ENCODE results near the gene ARHGAP36. TPM values are rescaled to one million over a fixed set of nuclear protein-coding genes. Genes with fewer than 3 reads are reported as not detected.

The ARHGAP36 gene
- total RNA-seq, 1 experiment from 2014 or later, result not detected

- Histone ChIP-seq H3K36me3 (ENCODE audit: insufficient read depth, low read length, poor library complexity, severe bottlenecking) (no peaks in the 10 kb centered on the region), H3K27ac (ENCODE audit: low read depth, low read length, poor library complexity, severe bottlenecking) (no peak overlapping the region), H3K4me3 (ENCODE audit: low read depth, low read length, poor library complexity, severe bottlenecking) (no peak overlapping the region), H3K27me3 (replicated peaks; ENCODE audit: insufficient read depth, low read depth, low read length, poor library complexity) (peaks cover 56% of the 10 kb centered on the region), H3K4me1 (ENCODE audit: insufficient read depth, low read length, poor library complexity, severe bottlenecking) (no peaks in the 10 kb centered on the region), H3K9me3 (ENCODE audit: low read depth, low read length, poor library complexity, severe bottlenecking) (no peaks in the 10 kb centered on the region)
- ChIA-PET POLR2A (ENCODE audit: low non-redundant PET) (no interaction called here), CTCF (no interaction called here)
- BruUV-seq (replicated peaks), result no TSS peak
- TF ChIP-seq EZH2 (IDR thresholded peaks at IDR 0.05; ENCODE audit: borderline replicate concordance, low read depth, low read length, poor library complexity, severe bottlenecking), result no peak
- TF ChIP-seq, protein P1, sequence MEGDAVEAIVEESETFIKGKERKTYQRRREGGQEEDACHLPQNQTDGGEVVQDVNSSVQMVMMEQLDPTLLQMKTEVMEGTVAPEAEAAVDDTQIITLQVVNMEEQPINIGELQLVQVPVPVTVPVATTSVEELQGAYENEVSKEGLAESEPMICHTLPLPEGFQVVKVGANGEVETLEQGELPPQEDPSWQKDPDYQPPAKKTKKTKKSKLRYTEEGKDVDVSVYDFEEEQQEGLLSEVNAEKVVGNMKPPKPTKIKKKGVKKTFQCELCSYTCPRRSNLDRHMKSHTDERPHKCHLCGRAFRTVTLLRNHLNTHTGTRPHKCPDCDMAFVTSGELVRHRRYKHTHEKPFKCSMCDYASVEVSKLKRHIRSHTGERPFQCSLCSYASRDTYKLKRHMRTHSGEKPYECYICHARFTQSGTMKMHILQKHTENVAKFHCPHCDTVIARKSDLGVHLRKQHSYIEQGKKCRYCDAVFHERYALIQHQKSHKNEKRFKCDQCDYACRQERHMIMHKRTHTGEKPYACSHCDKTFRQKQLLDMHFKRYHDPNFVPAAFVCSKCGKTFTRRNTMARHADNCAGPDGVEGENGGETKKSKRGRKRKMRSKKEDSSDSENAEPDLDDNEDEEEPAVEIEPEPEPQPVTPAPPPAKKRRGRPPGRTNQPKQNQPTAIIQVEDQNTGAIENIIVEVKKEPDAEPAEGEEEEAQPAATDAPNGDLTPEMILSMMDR (conservative IDR thresholded peaks at IDR 0.05; ENCODE audit: low read depth, low read length), result no peak
- DNase-seq (ENCODE audit: low spot score), result no peak
- intact Hi-C loops (cut with micrococcal nuclease; ENCODE audit: unreplicated experiment), result no loop called here
Observed at GRCh38 chrX:131067216-131067615, 9.1 kb downstream of the ARHGAP36 start.

DNA sequence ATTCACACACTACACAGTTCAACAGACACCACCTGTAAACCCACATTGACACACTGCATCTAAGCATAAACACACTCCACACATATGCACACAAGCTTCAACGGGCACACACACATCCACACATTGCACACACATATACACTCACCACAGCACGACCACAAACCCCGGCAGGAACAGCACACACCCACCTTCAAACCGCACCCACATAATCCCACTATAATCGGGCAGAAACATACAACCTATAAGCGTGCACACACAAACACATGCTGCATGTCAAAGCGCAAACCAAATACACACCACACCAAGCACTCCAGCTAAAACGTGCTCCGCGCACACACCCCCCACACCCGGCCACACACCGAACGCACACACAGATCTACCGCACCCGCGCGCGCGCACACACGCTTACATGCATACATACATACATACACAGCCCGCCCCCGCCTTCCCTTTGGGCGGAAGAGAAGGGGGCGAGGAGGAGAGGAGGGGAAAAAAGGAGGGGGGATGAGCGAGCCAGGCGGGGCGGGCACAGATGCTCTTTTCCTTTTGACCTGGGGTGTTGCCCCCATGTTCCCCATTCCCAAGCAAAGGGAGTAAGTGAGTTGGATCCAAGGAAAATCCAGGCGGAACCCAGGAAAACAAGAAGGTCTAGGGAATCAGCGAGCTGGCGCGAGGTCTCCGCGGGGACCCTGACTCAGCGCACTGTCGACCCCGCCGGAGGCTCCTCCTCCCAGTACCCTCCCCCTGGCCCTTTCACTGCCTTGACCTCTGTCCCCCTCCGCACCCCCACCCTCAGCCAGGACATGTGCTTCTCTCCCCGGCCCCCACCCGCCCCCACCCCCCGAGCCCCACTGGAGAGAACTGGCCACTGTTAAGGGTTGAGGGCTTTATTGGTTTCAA, 9.9 kb downstream of the ARHGAP36 start:
- Histone ChIP-seq H3K27me3 (replicated peaks; ENCODE audit: insufficient read depth, low read depth, low read length, poor library complexity) (peaks cover 65% of the 10 kb centered on the region), H3K36me3 (ENCODE audit: insufficient read depth, low read length, poor library complexity, severe bottlenecking) (no peaks in the 10 kb centered on the region), H3K4me3 (ENCODE audit: low read depth, low read length, poor library complexity, severe bottlenecking) (no peak overlapping the region), H3K4me1 (ENCODE audit: insufficient read depth, low read length, poor library complexity, severe bottlenecking) (no peaks in the 10 kb centered on the region), H3K27ac (ENCODE audit: low read depth, low read length, poor library complexity, severe bottlenecking) (no peak overlapping the region), H3K9me3 (ENCODE audit: low read depth, low read length, poor library complexity, severe bottlenecking) (no peaks in the 10 kb centered on the region)
- CTCF ChIA-PET, result interaction anchor here (0.7 to 0.9 kb wide), 5 partner anchors 9 to 609 kb away, joined by 3 to 7 read pairs (median 3); no protein-coding TSS in a partner anchor
- BruUV-seq (replicated peaks), result no TSS peak
- POLR2A ChIA-PET (ENCODE audit: low non-redundant PET), result no interaction called here
- DNase-seq (ENCODE audit: low spot score), result no peak
- intact Hi-C loops (cut with micrococcal nuclease; ENCODE audit: unreplicated experiment), result loop anchor here (2.0 kb wide), 1 partner anchor 565 kb away; no protein-coding TSS in a partner anchor
- TF ChIP-seq, protein P1 (conservative IDR thresholded peaks at IDR 0.05; ENCODE audit: low read depth, low read length), result no peak
- peak; percentile 77 for TF ChIP-seq EZH2 (IDR thresholded peaks at IDR 0.05; ENCODE audit: borderline replicate concordance, low read depth, low read length, poor library complexity, severe bottlenecking)

DNA sequence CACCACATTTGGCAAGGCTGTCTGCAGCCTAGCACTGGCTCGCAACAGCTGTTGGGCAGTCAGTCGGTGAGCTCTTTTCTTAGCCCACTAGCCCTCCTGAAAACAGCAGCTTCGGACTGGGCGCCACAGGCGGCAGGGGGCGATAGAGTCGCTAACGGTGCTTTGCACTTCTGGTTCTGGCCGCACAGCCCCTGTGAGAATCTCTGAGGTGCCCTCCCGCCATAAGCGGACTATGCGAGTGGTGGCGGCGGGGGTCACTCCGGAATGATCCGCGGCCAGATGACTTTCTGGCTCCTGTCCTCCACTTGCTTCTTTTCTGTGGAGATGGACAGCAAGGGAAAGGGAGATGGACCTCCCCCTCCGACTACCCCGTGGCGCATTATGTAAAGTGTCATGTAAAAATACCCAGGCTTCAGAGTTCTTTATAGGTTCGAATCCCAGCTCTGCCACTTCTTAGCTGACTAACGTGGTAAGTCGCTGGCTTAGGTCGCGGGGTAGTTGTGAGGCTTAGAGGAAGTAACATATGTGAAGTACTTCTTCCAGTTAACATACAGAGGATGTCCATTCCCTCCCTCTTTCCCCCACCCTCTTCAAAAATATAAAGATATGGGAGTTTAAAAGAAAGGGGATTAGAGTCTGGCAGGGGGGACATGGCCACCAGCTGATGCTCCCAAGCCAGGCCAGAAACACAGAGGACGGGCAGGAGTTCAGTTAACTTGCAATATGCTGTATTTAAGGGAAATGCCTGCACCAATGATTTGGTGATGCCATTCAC, 11.0 kb downstream of the ARHGAP36 start:
- Histone ChIP-seq H3K9me3 (ENCODE audit: low read depth, low read length, poor library complexity, severe bottlenecking) (no peaks in the 10 kb centered on the region), H3K27me3 (replicated peaks; ENCODE audit: insufficient read depth, low read depth, low read length, poor library complexity) (peaks cover 75% of the 10 kb centered on the region), H3K27ac (ENCODE audit: low read depth, low read length, poor library complexity, severe bottlenecking) (no peak overlapping the region), H3K36me3 (ENCODE audit: insufficient read depth, low read length, poor library complexity, severe bottlenecking) (no peaks in the 10 kb centered on the region), H3K4me3 (ENCODE audit: low read depth, low read length, poor library complexity, severe bottlenecking) (no peak overlapping the region), H3K4me1 (ENCODE audit: insufficient read depth, low read length, poor library complexity, severe bottlenecking) (no peaks in the 10 kb centered on the region)
- ChIA-PET POLR2A (ENCODE audit: low non-redundant PET) (no interaction called here), CTCF (interaction anchor here (0.7 to 0.9 kb wide), 5 partner anchors 10 to 608 kb away, joined by 3 to 7 read pairs (median 3); no protein-coding TSS in a partner anchor)
- peak; percentile 51 for DNase-seq (ENCODE audit: low spot score)
- TF ChIP-seq EZH2 (IDR thresholded peaks at IDR 0.05; ENCODE audit: borderline replicate concordance, low read depth, low read length, poor library complexity, severe bottlenecking), result no peak
- TF ChIP-seq, protein P1 (conservative IDR thresholded peaks at IDR 0.05; ENCODE audit: low read depth, low read length), result peak; percentile 63
- BruUV-seq (replicated peaks), result no TSS peak
- intact Hi-C loops (cut with micrococcal nuclease; ENCODE audit: unreplicated experiment), result loop anchor here (2.0 kb wide), 1 partner anchor 564 kb away; no protein-coding TSS in a partner anchor

All from A673 (cell line).